Activated CD4-positive, alpha-beta T cell treated with anti-CD3 and anti-CD28 coated beads, Interleukin-2, amount 50 U/mL, for 48 hours (primary cell): ENCODE results near the gene KCNQ5.
"Not testable (repeated sequence)": the region's sequence is repeated elsewhere in the genome, so short reads cannot be mapped to it uniquely, and the experiment has no call there.

Experiments used
- DNase-seq, 2 experiments: peaks; one replicate each; pipeline ENCODE4 v3.0.0-alpha.2; 2020

The KCNQ5 gene

GRCh38 chr6:72850469-72850868 lies 228.6 kb downstream of the KCNQ5 start:
- no peak for DNase-seq

DNA sequence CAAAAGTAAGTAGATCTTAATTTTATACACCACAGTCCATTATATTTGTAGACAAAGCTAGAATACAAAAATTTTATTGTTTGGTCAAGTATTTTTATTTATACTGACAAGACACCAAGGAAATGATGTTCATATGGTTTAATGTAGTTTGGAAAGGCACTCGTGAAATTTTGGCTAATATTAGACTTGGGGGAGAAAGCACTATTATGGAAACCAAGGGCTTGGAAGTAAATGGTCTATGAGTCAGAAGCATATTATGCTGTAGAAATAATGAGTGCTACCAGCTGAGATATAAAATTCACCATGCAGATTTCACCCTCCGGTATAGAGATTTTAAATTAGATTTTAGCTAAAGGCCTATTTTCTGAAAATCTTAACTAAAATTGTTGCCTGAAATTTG lies 233.6 kb downstream of the KCNQ5 start:
- DNase-seq: no peak

DNA sequence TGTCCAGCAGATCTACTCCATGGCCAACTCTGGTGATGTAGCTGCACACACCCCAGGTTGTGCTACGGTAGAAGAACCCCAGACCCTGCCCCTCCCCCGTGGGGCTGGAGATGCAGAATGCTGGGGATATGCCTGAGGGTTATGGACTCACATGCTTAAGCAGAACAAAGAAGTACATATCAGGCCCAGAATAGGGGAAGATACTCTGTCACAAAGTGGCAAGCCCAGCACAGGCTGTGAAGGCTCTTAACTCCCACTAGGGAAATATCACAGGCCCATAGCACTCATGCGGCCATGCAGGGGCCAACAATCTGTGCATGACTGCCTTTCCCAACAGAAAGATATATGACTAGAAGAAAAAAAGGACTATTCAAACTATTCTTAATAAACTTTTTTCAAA lies 234.9 kb downstream of the KCNQ5 start:
- DNase-seq: no peak

DNA sequence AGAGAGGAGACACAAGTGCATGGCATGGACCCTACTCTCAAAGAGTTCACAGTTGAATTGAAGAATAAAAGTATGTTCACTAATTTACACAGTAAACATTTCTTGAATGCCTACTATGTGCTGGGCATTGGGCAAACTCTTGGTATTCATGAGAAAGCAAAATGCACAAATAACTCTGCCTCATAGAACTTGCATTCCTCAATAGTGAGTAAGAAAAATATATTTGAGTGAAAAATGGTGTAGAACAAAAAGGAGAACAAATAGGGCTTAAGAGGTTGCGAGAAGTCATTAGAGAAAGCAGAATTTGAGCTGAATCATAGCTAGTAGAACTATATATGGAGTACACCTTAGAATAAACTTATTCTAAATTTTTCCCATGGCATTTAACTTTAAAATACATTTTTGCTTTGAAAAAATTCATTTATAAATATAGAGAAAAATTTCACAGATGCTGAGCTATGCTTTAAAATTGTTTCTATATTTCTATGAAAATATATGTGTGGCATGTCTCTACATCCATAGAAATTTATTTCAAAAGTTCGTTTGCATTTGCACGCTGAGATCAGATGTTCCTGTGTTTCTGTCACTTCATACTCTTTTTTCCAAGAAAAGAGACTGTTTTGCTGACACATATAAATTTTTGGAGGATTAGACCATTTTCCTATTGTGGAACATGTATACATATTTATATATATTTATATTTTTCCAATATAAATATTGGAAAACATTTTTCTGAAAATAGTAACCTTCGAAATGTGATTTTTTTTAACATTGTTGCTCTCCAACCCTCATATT lies 236.1 kb downstream of the KCNQ5 start:
- DNase-seq: no peak

DNA sequence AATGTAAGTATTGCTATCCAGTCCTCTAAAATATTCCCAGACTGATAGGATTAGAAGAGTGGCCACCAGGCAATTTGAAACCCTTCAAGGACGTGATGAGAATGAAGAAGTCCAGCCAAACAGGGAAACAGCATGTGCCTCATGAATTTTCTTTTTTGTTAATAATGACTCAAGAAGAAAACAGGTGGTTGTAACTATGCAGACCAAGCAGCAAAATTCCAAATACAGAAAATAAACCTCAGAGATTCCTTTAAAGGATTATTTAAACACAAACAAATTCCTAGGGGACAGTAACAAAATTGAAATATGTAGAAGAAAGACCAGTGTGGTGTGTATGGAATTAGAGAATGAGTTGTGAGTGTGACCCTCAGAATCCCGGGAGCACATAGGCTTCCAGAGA lies 239.2 kb downstream of the KCNQ5 start:
- no peak for DNase-seq

GRCh38 chr6:72861935-72862432 lies 240.1 kb downstream of the KCNQ5 start:
- DNase-seq: no peak

DNA sequence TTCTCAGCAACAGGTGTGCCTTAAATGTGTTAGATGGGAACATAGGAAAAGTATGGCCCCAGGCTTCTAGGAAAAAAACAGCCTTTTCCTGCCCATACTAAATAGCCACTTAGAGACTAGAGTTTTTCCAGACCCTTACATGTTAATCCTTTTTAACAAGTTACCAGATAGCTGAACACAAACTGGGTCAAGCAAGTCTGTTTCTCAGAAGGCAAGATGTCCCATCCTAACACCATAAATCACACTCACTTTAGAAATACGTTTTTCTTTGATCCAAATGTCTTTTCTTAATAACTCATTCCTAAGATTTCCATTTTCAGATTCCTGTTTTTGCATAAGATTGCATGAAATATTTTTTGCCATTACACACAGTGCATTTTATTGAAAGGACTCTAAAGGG lies 241.3 kb downstream of the KCNQ5 start:
- no peak for DNase-seq

GRCh38 chr6:72864236-72864635 lies 242.4 kb downstream of the KCNQ5 start:
- DNase-seq: no peak

GRCh38 chr6:72864799-72865198 lies 242.9 kb downstream of the KCNQ5 start:
- DNase-seq: no peak

- DNase-seq: no peak
Measured at GRCh38 chr6:72865467-72865866, 243.6 kb downstream of the KCNQ5 start.

- DNase-seq: no peak
Measured at GRCh38 chr6:72869621-72870020, 247.8 kb downstream of the KCNQ5 start.

- no peak for DNase-seq
Measured at GRCh38 chr6:72873433-72873832, 251.6 kb downstream of the KCNQ5 start.

GRCh38 chr6:72876256-72876655 lies 254.4 kb downstream of the KCNQ5 start:
- no peak for DNase-seq

GRCh38 chr6:72886170-72886569 lies 264.3 kb downstream of the KCNQ5 start:
- no peak for DNase-seq

- no peak for DNase-seq
Measured at GRCh38 chr6:72890233-72890632, 268.4 kb downstream of the KCNQ5 start.

DNA sequence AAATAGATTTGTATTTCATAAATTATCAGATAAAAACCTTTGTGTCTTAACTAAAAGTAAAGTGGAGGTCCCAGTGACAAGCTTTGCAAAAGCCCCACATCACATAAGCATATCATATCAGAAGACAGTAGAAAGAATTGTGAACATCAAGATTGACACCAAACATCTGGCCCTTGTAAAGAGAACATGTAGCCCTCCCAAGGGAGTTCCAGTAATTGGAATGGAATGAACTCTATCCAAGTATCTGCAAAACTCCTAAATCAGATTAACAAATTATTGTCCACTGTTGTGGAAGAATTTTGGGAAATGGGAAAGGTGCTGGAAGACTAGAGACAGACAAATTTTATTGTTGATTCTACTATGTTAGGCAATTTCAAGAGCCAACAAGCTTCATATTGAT lies 268.8 kb downstream of the KCNQ5 start:
- no peak for DNase-seq

- DNase-seq: no peak
Measured at GRCh38 chr6:72892901-72893300, 271.0 kb downstream of the KCNQ5 start.

DNA sequence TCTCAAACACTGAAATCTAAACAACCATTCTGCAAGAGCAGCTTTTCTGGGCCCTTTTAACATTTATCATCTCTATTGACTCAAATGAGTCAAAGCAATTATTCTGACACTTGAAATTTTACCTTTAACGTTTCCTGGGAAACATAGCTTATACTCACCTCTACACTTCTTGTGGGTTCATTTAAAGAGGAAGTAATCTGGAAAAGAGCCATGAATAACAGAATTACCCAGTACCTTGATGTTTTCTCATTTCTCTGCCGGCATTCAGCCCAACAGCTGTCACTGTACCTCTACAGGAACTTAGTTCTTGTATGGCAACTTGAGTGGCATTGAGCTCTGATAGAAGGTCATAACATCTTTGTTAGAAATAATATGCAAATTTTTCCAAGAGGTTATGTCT lies 272.2 kb downstream of the KCNQ5 start:
- no peak for DNase-seq

- not testable (repeated sequence) for DNase-seq
Measured at GRCh38 chr6:72898313-72898712, 276.4 kb downstream of the KCNQ5 start.

DNA sequence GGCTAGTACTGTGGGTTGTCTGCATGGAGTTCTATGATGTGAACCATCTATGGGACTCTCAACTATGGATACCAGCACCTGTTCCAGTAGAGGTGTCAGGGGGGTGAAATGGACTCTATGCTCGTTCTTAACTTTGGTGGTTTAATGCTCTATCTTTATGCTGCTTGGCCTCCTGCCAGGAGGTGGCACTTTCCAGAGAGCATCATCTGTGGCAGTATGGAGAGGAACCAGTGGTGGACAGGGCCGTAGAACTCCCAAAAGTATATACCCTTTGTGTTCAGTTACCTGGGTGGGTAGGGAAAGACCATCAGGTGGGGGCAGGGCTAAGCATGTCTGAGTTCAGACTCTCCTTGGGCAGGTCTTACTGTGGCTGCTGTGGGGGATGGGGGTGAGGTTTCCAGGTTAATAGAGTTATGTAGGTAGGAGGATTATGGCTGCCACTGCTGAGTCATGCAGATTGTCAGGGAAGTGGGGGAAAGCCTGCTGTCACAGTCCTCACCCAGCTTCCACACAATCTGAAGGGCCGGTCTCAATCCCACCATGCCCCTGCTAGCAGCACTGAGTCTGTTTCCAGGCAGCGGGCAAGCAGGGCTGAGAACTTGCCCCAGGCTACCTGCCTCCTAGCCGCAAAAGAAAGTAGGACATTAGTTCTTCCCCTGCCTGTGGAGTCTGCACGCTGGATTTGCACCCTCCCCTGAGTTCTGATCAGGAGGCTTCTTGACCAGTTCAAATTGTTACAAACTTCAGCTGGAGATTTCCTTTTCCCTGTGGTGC lies 284.0 kb downstream of the KCNQ5 start:
- DNase-seq: no peak

DNA sequence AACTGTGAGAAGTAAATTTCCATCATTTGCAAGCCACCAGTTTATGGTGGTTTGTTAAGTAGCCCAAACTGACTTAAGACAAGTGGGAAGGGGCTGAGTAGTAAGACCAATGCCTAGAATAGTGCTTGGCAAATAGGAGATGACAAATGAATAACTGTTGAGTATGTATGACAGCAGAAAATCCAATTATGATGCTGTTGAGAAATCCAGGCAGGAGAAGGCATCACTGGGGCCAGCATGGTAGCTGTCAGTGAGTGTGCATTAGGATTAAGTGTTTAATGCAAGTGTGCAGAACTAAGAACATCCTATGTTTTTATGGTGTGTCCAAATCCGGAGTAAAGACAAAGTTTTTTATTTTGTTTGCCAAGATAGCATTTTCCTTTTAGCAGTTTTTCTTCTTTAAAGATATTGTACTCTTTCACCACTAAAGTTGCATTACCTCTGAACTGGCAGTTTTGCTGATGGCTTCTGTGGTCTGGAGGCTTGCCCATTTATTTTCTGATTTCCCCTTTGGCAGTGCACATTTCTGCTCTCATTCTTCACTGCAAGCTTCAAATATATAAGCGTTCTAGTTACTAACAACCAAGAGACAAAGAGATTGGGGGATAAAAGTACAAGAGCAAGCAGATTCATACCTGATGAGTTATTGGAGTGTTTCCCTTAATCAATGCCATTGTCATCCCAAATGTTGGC lies 289.7 kb downstream of the KCNQ5 start:
- no peak for DNase-seq

DNA sequence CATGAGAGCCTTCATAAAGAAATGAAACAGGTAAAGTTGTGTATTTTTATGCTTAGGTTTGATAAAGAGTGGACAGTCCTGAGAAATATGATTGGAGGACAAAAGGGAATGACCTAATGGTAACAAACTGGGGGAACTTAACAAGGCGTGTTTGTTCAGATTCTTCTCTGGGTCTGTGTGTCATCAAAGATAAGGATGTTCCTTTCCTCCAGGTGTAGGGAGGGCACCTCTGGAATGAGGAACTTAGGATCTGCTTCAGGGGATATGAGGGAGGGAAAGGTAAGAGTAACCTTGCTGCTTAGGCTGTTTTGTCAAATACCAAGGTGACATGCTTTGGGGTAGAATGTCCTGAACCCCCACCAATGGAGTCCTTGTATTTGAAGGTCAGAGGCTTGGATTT lies 291.9 kb downstream of the KCNQ5 start:
- no peak for DNase-seq

DNA sequence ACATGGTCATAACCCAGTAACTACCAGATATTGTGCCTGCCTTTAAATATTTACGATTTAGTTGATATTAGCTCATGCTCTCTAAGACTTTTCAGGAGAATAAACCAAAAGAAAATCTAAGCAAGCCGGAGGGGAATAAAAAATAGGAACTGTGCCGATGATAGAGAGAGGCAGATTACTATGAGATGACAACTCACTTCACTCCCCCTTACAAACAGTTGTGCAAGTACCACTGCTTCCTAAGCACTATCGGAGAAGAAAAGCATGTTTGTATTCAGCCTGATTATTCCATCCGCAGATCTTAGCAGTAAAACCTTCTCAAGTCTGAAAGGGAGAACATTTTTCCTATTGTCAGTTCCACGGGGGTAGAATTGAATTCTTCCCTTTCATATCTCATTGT lies 294.4 kb downstream of the KCNQ5 start:
- DNase-seq: no peak

DNA sequence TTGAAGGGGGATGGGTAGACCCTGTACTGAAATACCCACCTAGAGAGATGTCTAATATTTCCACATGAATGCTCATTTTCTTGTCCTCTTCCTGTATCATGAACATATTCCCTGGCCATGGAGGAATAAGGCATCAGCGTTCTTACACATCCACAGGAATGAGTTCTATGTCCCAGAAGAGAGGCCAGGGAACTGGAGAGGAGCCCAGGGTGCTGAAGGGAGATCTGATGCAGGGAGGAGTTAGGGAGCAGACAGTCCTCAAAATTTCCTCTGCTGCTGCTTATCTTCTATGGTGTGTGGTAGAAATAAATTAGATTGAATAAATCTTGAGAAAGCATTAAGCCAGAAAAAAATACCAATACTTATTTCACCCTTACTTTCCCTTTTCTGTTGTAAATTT lies 295.0 kb downstream of the KCNQ5 start:
- DNase-seq: no peak
